SK-N-SH (cell line): Measurements from ENCODE around the gene ETV1. TPM values are rescaled to one million over a fixed set of nuclear protein-coding genes. Genes with fewer than 3 reads are reported as not detected.

Source experiments
- CTCF ChIA-PET: fragments of 300-600, 350-600 bp; formaldehyde crosslinking; extraction: SDS; loops from one replicate; lab custom pipeline; 2021; lab: Yijun Ruan, JAX
- POLR2A ChIA-PET: fragments of 350-600 bp; sonication (Branson Sonifier 250); formaldehyde crosslinking; extraction: SDS; loops from one replicate; lab custom pipeline; 2020; ENCODE audit warnings: antibody characterized with exemption, inconsistent platforms; lab: Yijun Ruan, JAX
- DNase-seq: peaks from one replicate; pipeline ENCODE4 v3.0.0; 2012
- H2AFZ ChIP-seq: fragments of 200-600 bp; sonication (generic); 2 replicates; pipeline ENCODE4 v1.8.1; 2016; ENCODE audit warnings: antibody characterized with exemption, mild to moderate bottlenecking, low read depth
- H3F3A ChIP-seq: fragments of 200-600 bp; sonication (generic); replicated peaks from 2 replicates; pipeline ENCODE3; 2016; ENCODE audit warnings: antibody characterized with exemption, mild to moderate bottlenecking; ENCODE audit not compliant: insufficient read depth
- H3K27ac ChIP-seq, 2 experiments: fragments of 200-500 bp in 1 of 2; fragments of 200-600 bp in 1 of 2; sonication (Bioruptor generic) in 1 of 2; sonication (generic), shearing (Covaris generic) in 1 of 2; 2 replicates each; pipeline versions ENCODE4 v1.5.1 to v1.6.1; 2014 to 2016; ENCODE audit warnings: low read depth in 2 of 2, inconsistent platforms in 1 of 2, low read length in 1 of 2, mild to moderate bottlenecking in 1 of 2, mixed read lengths in 1 of 2
- H3K27me3 ChIP-seq: fragments of 200-600 bp; sonication (generic), shearing (Covaris generic); 2 replicates; pipeline ENCODE4 v1.6.1; 2016; ENCODE audit warnings: mixed run types; ENCODE audit not compliant: insufficient read depth
- H3K36me3 ChIP-seq, 2 experiments: fragments of 200-500 bp in 1 of 2; fragments of 200-600 bp in 1 of 2; sonication (Bioruptor generic) in 1 of 2; sonication (generic) in 1 of 2; replicated peaks in 1 of 2; 2 replicates each; pipeline versions ENCODE3 to v1.5.1; 2014 to 2016; ENCODE audit warnings: low read length in 1 of 2, mild to moderate bottlenecking in 1 of 2; ENCODE audit not compliant: insufficient read depth in 2 of 2, control insufficient read depth in 1 of 2
- H3K4me1 ChIP-seq, 2 experiments: fragments of 200-500 bp in 1 of 2; fragments of 200-600 bp in 1 of 2; sonication (Bioruptor generic) in 1 of 2; sonication (generic), shearing (Covaris generic) in 1 of 2; 2 replicates each; pipeline versions ENCODE4 v1.5.1 to v1.6.1; 2014 to 2016; ENCODE audit warnings: low read depth in 1 of 2, low read length in 1 of 2, mixed run types in 1 of 2; ENCODE audit not compliant: insufficient read depth in 2 of 2, control insufficient read depth in 1 of 2
- H3K4me2 ChIP-seq: fragments of 200-600 bp; sonication (generic), shearing (Covaris generic); 2 replicates; pipeline ENCODE4 v1.6.1; 2017; ENCODE audit warnings: mixed run types
- H3K4me3 ChIP-seq, 2 experiments: fragments of 200-500 bp in 1 of 2; fragments of 200-600 bp in 1 of 2; sonication (Bioruptor generic) in 1 of 2; sonication (generic), shearing (Covaris generic) in 1 of 2; 2 replicates each; pipeline versions ENCODE4 v1.5.1 to v1.8.1; 2014 to 2016; ENCODE audit warnings: low read depth in 2 of 2, inconsistent platforms in 1 of 2, low read length in 1 of 2, mild to moderate bottlenecking in 1 of 2, mixed read lengths in 1 of 2, moderate library complexity in 1 of 2
- H3K79me2 ChIP-seq: fragments of 200-600 bp; sonication (generic); 2 replicates; pipeline ENCODE4 v1.8.1; 2017; ENCODE audit warnings: mild to moderate bottlenecking; ENCODE audit not compliant: insufficient read depth
- H3K9ac ChIP-seq: fragments of 200-600 bp; sonication (generic); 2 replicates; pipeline ENCODE4 v1.6.1; 2017; ENCODE audit warnings: mixed run types
- H3K9me2 ChIP-seq: fragments of 200-600 bp; sonication (generic); 2 replicates; pipeline ENCODE4 v1.6.1; 2017; ENCODE audit warnings: mixed run types
- H3K9me3 ChIP-seq: fragments of 200-600 bp; sonication (generic); 2 replicates; pipeline ENCODE4 v1.6.1; 2017; ENCODE audit warnings: mixed run types, mild to moderate bottlenecking, moderate library complexity
- H4K20me1 ChIP-seq: fragments of 200-600 bp; sonication (generic); 2 replicates; pipeline ENCODE4 v1.6.1; 2017; ENCODE audit warnings: mild to moderate bottlenecking, mixed run types; ENCODE audit not compliant: insufficient read depth
- FOSL2 ChIP-seq: IDR thresholded peaks from 2 replicates; pipeline ENCODE4 v1.4.0; 2012; ENCODE audit warnings: low read depth, mild to moderate bottlenecking, moderate library complexity, borderline replicate concordance
- JUND ChIP-seq: IDR thresholded peaks from 2 replicates; pipeline ENCODE4 v1.4.0; 2012
- RCOR1 ChIP-seq: fragments of 150-350 bp; IDR thresholded peaks from 2 replicates; pipeline ENCODE4 v1.6.1; 2017; ENCODE audit warnings: antibody characterized with exemption, low read length
- TCF12 ChIP-seq: IDR thresholded peaks from 2 replicates; pipeline ENCODE4 v1.4.0; 2012
- TEAD4 ChIP-seq: IDR thresholded peaks from 2 replicates; pipeline ENCODE4 v1.4.0; 2012; ENCODE audit warnings: mild to moderate bottlenecking, borderline replicate concordance; ENCODE audit not compliant: insufficient read depth
- WGBS: methylation state at CpG from one replicate; pipeline ENCODE4 v1.1.6; 2017; ENCODE audit warnings: low lambda C conversion rate; 5-methylcytosine and 5-hydroxymethylcytosine counted together
- polyA plus RNA-seq, 3 experiments: library from polyadenylated mRNA; depleted of rRNA; stranded (reverse); fragments of >200 nt; gene quantifications; 2 replicates each; pipeline ENCODE4 v1.2.3, GENCODE V29; 2012
- TF ChIP-seq, protein P1 (sequence below): IDR thresholded peaks from 2 replicates; pipeline ENCODE4 v1.6.1; 2012; ENCODE audit warnings: mild to moderate bottlenecking, low read depth, low read length, moderate library complexity
- TF ChIP-seq, protein P2 (sequence below): IDR thresholded peaks from 2 replicates; pipeline ENCODE4; 2012
- TF ChIP-seq, protein P3 (sequence below): fragments of 150-350 bp; IDR thresholded peaks from 2 replicates; pipeline ENCODE4 v1.6.1; 2016; ENCODE audit warnings: mild to moderate bottlenecking, low read depth, low read length
- TF ChIP-seq, protein P4 (sequence below): IDR thresholded peaks from 2 replicates; pipeline ENCODE4 v1.4.0; 2012; ENCODE audit warnings: low read depth

The ETV1 gene
- polyA plus RNA-seq, 1 of the 3 experiments (the other 2 are of a cell fraction): 24.9 TPM

DNA sequence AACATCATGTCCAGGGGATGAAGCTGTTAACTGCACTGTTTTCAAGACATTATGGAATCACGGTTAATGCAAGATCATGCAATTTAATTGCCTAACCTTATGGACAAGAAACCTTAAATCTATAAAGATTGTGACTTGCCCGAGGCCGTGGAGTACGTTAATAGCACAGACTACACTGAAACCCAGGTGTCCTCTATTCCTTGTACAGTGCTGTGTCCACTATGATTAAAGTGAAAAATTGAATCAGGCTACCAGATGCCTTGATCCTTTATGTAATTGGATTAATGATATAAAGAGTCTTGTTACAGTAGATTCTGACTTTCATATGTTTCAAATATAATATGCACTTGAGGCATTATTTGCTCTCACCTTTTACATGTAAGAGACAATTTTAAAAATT is 33.9 kb upstream of the ETV1 start (continued):
- TF ChIP-seq, protein P1, sequence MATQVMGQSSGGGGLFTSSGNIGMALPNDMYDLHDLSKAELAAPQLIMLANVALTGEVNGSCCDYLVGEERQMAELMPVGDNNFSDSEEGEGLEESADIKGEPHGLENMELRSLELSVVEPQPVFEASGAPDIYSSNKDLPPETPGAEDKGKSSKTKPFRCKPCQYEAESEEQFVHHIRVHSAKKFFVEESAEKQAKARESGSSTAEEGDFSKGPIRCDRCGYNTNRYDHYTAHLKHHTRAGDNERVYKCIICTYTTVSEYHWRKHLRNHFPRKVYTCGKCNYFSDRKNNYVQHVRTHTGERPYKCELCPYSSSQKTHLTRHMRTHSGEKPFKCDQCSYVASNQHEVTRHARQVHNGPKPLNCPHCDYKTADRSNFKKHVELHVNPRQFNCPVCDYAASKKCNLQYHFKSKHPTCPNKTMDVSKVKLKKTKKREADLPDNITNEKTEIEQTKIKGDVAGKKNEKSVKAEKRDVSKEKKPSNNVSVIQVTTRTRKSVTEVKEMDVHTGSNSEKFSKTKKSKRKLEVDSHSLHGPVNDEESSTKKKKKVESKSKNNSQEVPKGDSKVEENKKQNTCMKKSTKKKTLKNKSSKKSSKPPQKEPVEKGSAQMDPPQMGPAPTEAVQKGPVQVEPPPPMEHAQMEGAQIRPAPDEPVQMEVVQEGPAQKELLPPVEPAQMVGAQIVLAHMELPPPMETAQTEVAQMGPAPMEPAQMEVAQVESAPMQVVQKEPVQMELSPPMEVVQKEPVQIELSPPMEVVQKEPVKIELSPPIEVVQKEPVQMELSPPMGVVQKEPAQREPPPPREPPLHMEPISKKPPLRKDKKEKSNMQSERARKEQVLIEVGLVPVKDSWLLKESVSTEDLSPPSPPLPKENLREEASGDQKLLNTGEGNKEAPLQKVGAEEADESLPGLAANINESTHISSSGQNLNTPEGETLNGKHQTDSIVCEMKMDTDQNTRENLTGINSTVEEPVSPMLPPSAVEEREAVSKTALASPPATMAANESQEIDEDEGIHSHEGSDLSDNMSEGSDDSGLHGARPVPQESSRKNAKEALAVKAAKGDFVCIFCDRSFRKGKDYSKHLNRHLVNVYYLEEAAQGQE: no peak
- TF ChIP-seq, protein P2, sequence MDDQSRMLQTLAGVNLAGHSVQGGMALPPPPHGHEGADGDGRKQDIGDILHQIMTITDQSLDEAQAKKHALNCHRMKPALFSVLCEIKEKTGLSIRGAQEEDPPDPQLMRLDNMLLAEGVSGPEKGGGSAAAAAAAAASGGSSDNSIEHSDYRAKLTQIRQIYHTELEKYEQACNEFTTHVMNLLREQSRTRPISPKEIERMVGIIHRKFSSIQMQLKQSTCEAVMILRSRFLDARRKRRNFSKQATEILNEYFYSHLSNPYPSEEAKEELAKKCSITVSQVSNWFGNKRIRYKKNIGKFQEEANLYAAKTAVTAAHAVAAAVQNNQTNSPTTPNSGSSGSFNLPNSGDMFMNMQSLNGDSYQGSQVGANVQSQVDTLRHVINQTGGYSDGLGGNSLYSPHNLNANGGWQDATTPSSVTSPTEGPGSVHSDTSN: no peak
- TF ChIP-seq, protein P3, sequence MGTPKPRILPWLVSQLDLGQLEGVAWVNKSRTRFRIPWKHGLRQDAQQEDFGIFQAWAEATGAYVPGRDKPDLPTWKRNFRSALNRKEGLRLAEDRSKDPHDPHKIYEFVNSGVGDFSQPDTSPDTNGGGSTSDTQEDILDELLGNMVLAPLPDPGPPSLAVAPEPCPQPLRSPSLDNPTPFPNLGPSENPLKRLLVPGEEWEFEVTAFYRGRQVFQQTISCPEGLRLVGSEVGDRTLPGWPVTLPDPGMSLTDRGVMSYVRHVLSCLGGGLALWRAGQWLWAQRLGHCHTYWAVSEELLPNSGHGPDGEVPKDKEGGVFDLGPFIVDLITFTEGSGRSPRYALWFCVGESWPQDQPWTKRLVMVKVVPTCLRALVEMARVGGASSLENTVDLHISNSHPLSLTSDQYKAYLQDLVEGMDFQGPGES: no peak

DNA sequence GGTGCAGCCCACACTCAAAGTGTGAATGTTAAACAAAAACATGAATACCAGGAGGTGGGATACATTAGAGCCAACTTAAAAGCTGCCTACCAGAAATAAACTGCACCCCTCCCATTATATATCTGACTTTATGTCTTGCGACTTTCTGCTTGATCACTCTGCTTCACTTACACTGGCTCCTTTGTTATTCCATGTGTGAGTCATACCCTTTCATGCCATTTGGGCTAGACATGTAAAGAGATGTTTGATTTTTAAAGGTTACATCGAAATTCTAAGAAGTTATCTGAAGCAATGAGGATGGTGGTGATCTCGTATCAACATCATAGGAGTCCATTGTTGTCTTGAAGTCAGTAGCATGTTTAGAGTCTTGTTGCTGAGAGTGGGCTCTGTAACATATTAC is 31.6 kb upstream of the ETV1 start:
- Histone ChIP-seq H3K27ac (peak overlapping the region in 1 of 2 experiments; percentile 63; a peak in 2 of 4 replicates), H2AFZ (peak overlapping the region; percentile 60), H3K9me3 (no peaks in the 10 kb centered on the region), H3K4me3 (no peak overlapping the region), H4K20me1 (no peaks in the 10 kb centered on the region), H3K9ac (no peak overlapping the region; the same call in 1 of the 2 replicates), H3K36me3 (no peaks in the 10 kb centered on the region), H3K79me2 (no peaks in the 10 kb centered on the region), H3K9me2 (no peaks in the 10 kb centered on the region), H3F3A (peaks cover 10% of the 10 kb centered on the region), H3K4me1 (peaks cover 7 to 12% of the 10 kb centered on the region in 2 experiments; a peak in 1 of 4 replicates), H3K27me3 (no peaks in the 10 kb centered on the region), H3K4me2 (peak overlapping the region; percentile 42)
- ChIA-PET POLR2A (no interaction called here), CTCF (interaction anchor here (0.7 to 1.5 kb wide), 2 partner anchors 11 to 438 kb away, joined by 3 to 4 read pairs; no protein-coding TSS in a partner anchor)
- DNase-seq: no peak
- TF ChIP-seq, protein P1: no peak
- no peak for TF ChIP-seq TEAD4
- TF ChIP-seq TCF12: peak; percentile 31; the same call in 1 of the 2 replicates
- peak; percentile 79 for TF ChIP-seq JUND
- TF ChIP-seq, protein P4, sequence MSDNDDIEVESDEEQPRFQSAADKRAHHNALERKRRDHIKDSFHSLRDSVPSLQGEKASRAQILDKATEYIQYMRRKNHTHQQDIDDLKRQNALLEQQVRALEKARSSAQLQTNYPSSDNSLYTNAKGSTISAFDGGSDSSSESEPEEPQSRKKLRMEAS: peak; percentile 30; the same call in 1 of the 2 replicates
- TF ChIP-seq RCOR1: no peak
- peak; percentile 88 for TF ChIP-seq FOSL2
- WGBS: 36% methylated on average over 3 of the region's 3 CpGs
